DOHH2 (cell line): ENCODE results near the gene CHIT1.

ENCODE experiments used
- H3F3A ChIP-seq: fragments of 200-600 bp; sonication (generic), shearing (Covaris generic); 2 replicates; pipeline ENCODE4 v1.6.0; 2016; ENCODE audit warnings: antibody characterized with exemption, mild to moderate bottlenecking; ENCODE audit not compliant: control insufficient read depth, insufficient read depth
- H3K27ac ChIP-seq: fragments of 200-600 bp; sonication (generic); 2 replicates; pipeline ENCODE4 v1.5.1; 2014; ENCODE audit warnings: low read depth, mild to moderate bottlenecking, low read length, moderate library complexity
- H3K27me3 ChIP-seq: fragments of 200-600 bp; sonication (generic); 2 replicates; pipeline ENCODE4 v1.6.1; 2014; ENCODE audit warnings: mild to moderate bottlenecking, low read length, mixed read lengths; ENCODE audit not compliant: control insufficient read depth
- H3K36me3 ChIP-seq: fragments of 200-600 bp; sonication (generic); 2 replicates; pipeline ENCODE4 v1.6.1; 2014; ENCODE audit warnings: mild to moderate bottlenecking, low read length, moderate library complexity, mixed read lengths; ENCODE audit not compliant: control insufficient read depth
- H3K4me1 ChIP-seq: fragments of 200-600 bp; sonication (generic); 2 replicates; pipeline ENCODE4 v1.6.1; 2014; ENCODE audit warnings: mild to moderate bottlenecking, low read length, mixed read lengths; ENCODE audit not compliant: control insufficient read depth
- H3K4me2 ChIP-seq: fragments of 200-600 bp; sonication (generic); 2 replicates; pipeline ENCODE4 v1.6.0; 2014; ENCODE audit warnings: mild to moderate bottlenecking, low read length, moderate library complexity
- H3K4me3 ChIP-seq: fragments of 200-600 bp; sonication (generic); 2 replicates; pipeline ENCODE4 v1.5.1; 2014; ENCODE audit warnings: mild to moderate bottlenecking, low read length, mixed read lengths
- H3K79me2 ChIP-seq: fragments of 200-600 bp; sonication (generic); 2 replicates; pipeline ENCODE4 v1.6.1; 2014; ENCODE audit warnings: mild to moderate bottlenecking, low read length, mixed read lengths; ENCODE audit not compliant: control insufficient read depth
- H3K9me2 ChIP-seq: fragments of 200-600 bp; sonication (generic); replicated peaks from 2 replicates; pipeline ENCODE4 v1.6.1; 2014; ENCODE audit warnings: mild to moderate bottlenecking, low read length, mixed read lengths; ENCODE audit not compliant: control insufficient read depth
- H3K9me3 ChIP-seq: fragments of 200-600 bp; sonication (generic); 2 replicates; pipeline ENCODE4 v1.6.1; 2014; ENCODE audit warnings: antibody characterized with exemption, low read length, mixed read lengths; ENCODE audit not compliant: control insufficient read depth, insufficient read depth
- H4K20me1 ChIP-seq: fragments of 200-600 bp; sonication (generic); 2 replicates; pipeline ENCODE4 v1.6.0; 2014; ENCODE audit warnings: low read depth, mild to moderate bottlenecking, antibody characterized with exemption, low read length, moderate library complexity; ENCODE audit not compliant: control insufficient read depth, insufficient read depth
- EZH2phosphoT487 ChIP-seq: fragments of 200-600 bp; sonication (generic); IDR thresholded peaks from 2 replicates; pipeline ENCODE4 v1.6.1; 2017; ENCODE audit warnings: borderline replicate concordance, mild to moderate bottlenecking, antibody characterized with exemption, low read length, moderate library complexity, mixed read lengths
- TF ChIP-seq, protein P1 (sequence below): fragments of 200-600 bp; sonication (generic); IDR thresholded peaks from one replicate; pipeline ENCODE4 v1.5.1; 2014; ENCODE audit warnings: antibody characterized with exemption, mild to moderate bottlenecking, low read depth, low read length; ENCODE audit not compliant: poor library complexity, severe bottlenecking

Gene CHIT1

GRCh38 chr1:203174324-203174985 lies 55.0 kb downstream of the CHIT1 start:
- no peak overlapping the region for H3K4me3 ChIP-seq
- TF ChIP-seq, protein P1, sequence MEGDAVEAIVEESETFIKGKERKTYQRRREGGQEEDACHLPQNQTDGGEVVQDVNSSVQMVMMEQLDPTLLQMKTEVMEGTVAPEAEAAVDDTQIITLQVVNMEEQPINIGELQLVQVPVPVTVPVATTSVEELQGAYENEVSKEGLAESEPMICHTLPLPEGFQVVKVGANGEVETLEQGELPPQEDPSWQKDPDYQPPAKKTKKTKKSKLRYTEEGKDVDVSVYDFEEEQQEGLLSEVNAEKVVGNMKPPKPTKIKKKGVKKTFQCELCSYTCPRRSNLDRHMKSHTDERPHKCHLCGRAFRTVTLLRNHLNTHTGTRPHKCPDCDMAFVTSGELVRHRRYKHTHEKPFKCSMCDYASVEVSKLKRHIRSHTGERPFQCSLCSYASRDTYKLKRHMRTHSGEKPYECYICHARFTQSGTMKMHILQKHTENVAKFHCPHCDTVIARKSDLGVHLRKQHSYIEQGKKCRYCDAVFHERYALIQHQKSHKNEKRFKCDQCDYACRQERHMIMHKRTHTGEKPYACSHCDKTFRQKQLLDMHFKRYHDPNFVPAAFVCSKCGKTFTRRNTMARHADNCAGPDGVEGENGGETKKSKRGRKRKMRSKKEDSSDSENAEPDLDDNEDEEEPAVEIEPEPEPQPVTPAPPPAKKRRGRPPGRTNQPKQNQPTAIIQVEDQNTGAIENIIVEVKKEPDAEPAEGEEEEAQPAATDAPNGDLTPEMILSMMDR: no peak
- no peak for TF ChIP-seq EZH2phosphoT487

GRCh38 chr1:203173566-203173965 lies 55.9 kb downstream of the CHIT1 start:
- Histone ChIP-seq H3K36me3 (no peaks in the 10 kb centered on the region), H3K9me3 (no peaks in the 10 kb centered on the region), H3K27ac (no peak overlapping the region), H3K79me2 (no peaks in the 10 kb centered on the region), H4K20me1 (no peaks in the 10 kb centered on the region), H3K4me2 (no peak overlapping the region), H3K4me1 (peaks cover 16% of the 10 kb centered on the region), H3K27me3 (peaks cover 3% of the 10 kb centered on the region; the same call in 1 of the 2 replicates), H3F3A (no peaks in the 10 kb centered on the region), H3K9me2 (no peaks in the 10 kb centered on the region), H3K4me3 (no peak overlapping the region)
- no peak for TF ChIP-seq EZH2phosphoT487
- TF ChIP-seq, protein P1: no peak

More at GRCh38 chr1:203174324-203174985, 55.0 kb downstream of the CHIT1 start:
- Histone ChIP-seq H3K79me2 (no peaks in the 10 kb centered on the region), H3K36me3 (no peaks in the 10 kb centered on the region), H3F3A (no peaks in the 10 kb centered on the region), H3K9me3 (no peaks in the 10 kb centered on the region), H3K4me2 (no peak overlapping the region), H3K27me3 (peaks cover 3% of the 10 kb centered on the region; the same call in 1 of the 2 replicates), H3K27ac (no peak overlapping the region), H4K20me1 (no peaks in the 10 kb centered on the region), H3K4me1 (peaks cover 16% of the 10 kb centered on the region), H3K9me2 (no peaks in the 10 kb centered on the region)

GRCh38 chr1:203173011-203173555 lies 56.4 kb downstream of the CHIT1 start:
- no peaks in the 10 kb centered on the region for H3K36me3 ChIP-seq
- H3K9me2 ChIP-seq: no peaks in the 10 kb centered on the region
- peaks cover 16% of the 10 kb centered on the region for H3K4me1 ChIP-seq
- H3K4me3 ChIP-seq: no peak overlapping the region
- no peaks in the 10 kb centered on the region for H4K20me1 ChIP-seq
- H3K27me3 ChIP-seq: 0 out of 2 replicates have a peak, but pooled peaks cover 2% of the 10 kb centered on the region
- H3K79me2 ChIP-seq: no peaks in the 10 kb centered on the region
- TF ChIP-seq, protein P1: no peak
- TF ChIP-seq EZH2phosphoT487: no peak
- no peak overlapping the region for H3K27ac ChIP-seq
- no peak overlapping the region for H3K4me2 ChIP-seq
- no peaks in the 10 kb centered on the region for H3F3A ChIP-seq
- H3K9me3 ChIP-seq: no peaks in the 10 kb centered on the region
